Colonic mucosa (tissue), 4 donors: ENCODE results near the gene DHRS12. TPM values are rescaled to one million over a fixed set of nuclear protein-coding genes. Genes with fewer than 3 reads are reported as not detected.

Source experiments
- DNase-seq: peaks from one replicate; pipeline ENCODE4 v3.0.0-alpha.2; 2020
- H3K27ac ChIP-seq: fragments of 200-600 bp; one replicate; pipeline ENCODE4 v1.8.0; 2021
- H3K27me3 ChIP-seq: fragments of 200-600 bp; one replicate; pipeline ENCODE4 v1.8.0; 2021
- H3K36me3 ChIP-seq: fragments of 200-600 bp; one replicate; pipeline ENCODE4 v1.8.0; 2021
- H3K4me1 ChIP-seq: fragments of 200-600 bp; one replicate; pipeline ENCODE4 v1.8.0; 2021; ENCODE audit warnings: mild to moderate bottlenecking
- H3K4me3 ChIP-seq: fragments of 200-600 bp; one replicate; pipeline ENCODE4 v1.8.0; 2021
- H3K9ac ChIP-seq, 2 donors: one replicate each; pipeline ENCODE4 v1.7.0; 2013; ENCODE audit warnings: control low read depth in 2 of 2, low read depth in 2 of 2, low read length in 2 of 2
- H3K9me3 ChIP-seq: fragments of 200-600 bp; one replicate; pipeline ENCODE4 v1.8.0; 2021
- CTCF ChIP-seq: fragments of 200-600 bp; IDR thresholded peaks from one replicate; pipeline ENCODE4 v1.8.0; 2022; ENCODE audit warnings: antibody characterized with exemption, mild to moderate bottlenecking
- intact Hi-C: fragments of 100-400 bp; cut with DNase I; formaldehyde crosslinking; loops from one replicate; pipeline ENCODE4 v1.14.1; 2022
- total RNA-seq, 2 donors: library from RNA; stranded (reverse); fragmentation: NEBNext Ultra II Directional in 1 of 2; extraction: Animal tissue kit (Norgen Biotek cat#: 25700) in 1 of 2; gene quantifications; one replicate each; pipeline ENCODE4 v1.2.1, GENCODE V29; 2021
- donor health status: healthy.
- donor health status: DM: no; HTN: no; CAD: no.
- donor health status: DM: no; HTN: no; CAD: no.

Gene DHRS12
- total RNA-seq, 2 donors from 2014 or later = 6.6 to 12.4 TPM

GRCh38 chr13:51733374-51734298 is 70.3 kb downstream of the DHRS12 start:
- TF ChIP-seq CTCF = no peak
- H3K36me3 ChIP-seq = no peaks in the 10 kb centered on the region
- H3K4me1 ChIP-seq = no peaks in the 10 kb centered on the region
- DNase-seq = no peak
- H3K9me3 ChIP-seq = no peaks in the 10 kb centered on the region
- H3K4me3 ChIP-seq = no peak overlapping the region
- no peaks in the 10 kb centered on the region for H3K27me3 ChIP-seq
- intact Hi-C loops = no loop called here
- H3K9ac ChIP-seq = no peak overlapping the region
- H3K27ac ChIP-seq = no peak overlapping the region

- no peak for TF ChIP-seq CTCF
- Histone ChIP-seq H3K4me1 (no peaks in the 10 kb centered on the region), H3K27ac (no peak overlapping the region), H3K36me3 (no peaks in the 10 kb centered on the region), H3K9me3 (no peaks in the 10 kb centered on the region), H3K9ac (no peak overlapping the region), H3K27me3 (no peaks in the 10 kb centered on the region), H3K4me3 (no peak overlapping the region)
- intact Hi-C loops = no loop called here
- no peak for DNase-seq
These were observed 72.2 kb downstream of the DHRS12 start for GRCh38 chr13:51731759-51732158.

GRCh38 chr13:51730927-51731326 is 73.0 kb downstream of the DHRS12 start:
- intact Hi-C loops = no loop called here
- no peak overlapping the region for H3K9ac ChIP-seq
- TF ChIP-seq CTCF = no peak
- H3K27me3 ChIP-seq = no peaks in the 10 kb centered on the region
- no peaks in the 10 kb centered on the region for H3K4me1 ChIP-seq
- no peak overlapping the region for H3K27ac ChIP-seq
- no peaks in the 10 kb centered on the region for H3K36me3 ChIP-seq
- H3K4me3 ChIP-seq = no peak overlapping the region
- H3K9me3 ChIP-seq = no peaks in the 10 kb centered on the region
- no peak for DNase-seq

GRCh38 chr13:51729866-51730553 is 74.0 kb downstream of the DHRS12 start:
- no peaks in the 10 kb centered on the region for H3K4me1 ChIP-seq
- TF ChIP-seq CTCF = no peak
- no peaks in the 10 kb centered on the region for H3K36me3 ChIP-seq
- DNase-seq = no peak
- H3K27ac ChIP-seq = peak overlapping the region; percentile 19
- no peaks in the 10 kb centered on the region for H3K9me3 ChIP-seq
- intact Hi-C loops = no loop called here
- no peak overlapping the region for H3K4me3 ChIP-seq
- H3K27me3 ChIP-seq = no peaks in the 10 kb centered on the region
- H3K9ac ChIP-seq = no peak overlapping the region

- Histone ChIP-seq H3K36me3 (no peaks in the 10 kb centered on the region), H3K27me3 (no peaks in the 10 kb centered on the region), H3K9ac (no peak overlapping the region), H3K27ac (no peak overlapping the region), H3K4me1 (no peaks in the 10 kb centered on the region), H3K9me3 (no peaks in the 10 kb centered on the region), H3K4me3 (no peak overlapping the region)
- TF ChIP-seq CTCF = no peak
- intact Hi-C loops = no loop called here
- no peak for DNase-seq
These were observed 75.0 kb downstream of the DHRS12 start for GRCh38 chr13:51728972-51729371.
